OCI-LY3 (cell line): ENCODE data around the gene BRWD1.

Experiments used
- H2AFZ ChIP-seq: fragments of 200-600, 300-600 bp; shearing (Covaris generic); 2 replicates; pipeline ENCODE4 v1.6.0; 2014; ENCODE audit warnings: antibody characterized with exemption, low read depth, low read length
- H3K27ac ChIP-seq: fragments of 200-600, 300-600 bp; sonication (generic); 2 replicates; pipeline ENCODE4 v1.5.1; 2014; ENCODE audit warnings: mild to moderate bottlenecking, low read length, moderate library complexity, mixed read lengths
- H3K27me3 ChIP-seq: fragments of 200-600, 300-600 bp; sonication (generic); 2 replicates; pipeline ENCODE4 v1.6.1; 2014; ENCODE audit warnings: low read depth, low read length, mixed read lengths
- H3K36me3 ChIP-seq: fragments of 200-600, 300-600 bp; sonication (generic); replicated peaks from 2 replicates; pipeline ENCODE3; 2014; ENCODE audit warnings: low read depth, low read length, mixed read lengths
- H3K4me1 ChIP-seq: fragments of 300-600, 200-600 bp; sonication (generic); 2 replicates; pipeline ENCODE4 v1.6.1; 2014; ENCODE audit warnings: low read length, mixed read lengths
- H3K4me2 ChIP-seq: fragments of 200-600, 300-600 bp; sonication (generic); 2 replicates; pipeline ENCODE4 v1.6.1; 2014; ENCODE audit warnings: low read length, mixed read lengths
- H3K4me3 ChIP-seq: fragments of 300-600, 200-600 bp; sonication (generic); 2 replicates; pipeline ENCODE4 v1.5.1; 2014; ENCODE audit warnings: antibody characterized with exemption, mild to moderate bottlenecking, low read length, moderate library complexity
- H3K79me2 ChIP-seq: fragments of 300-600, 200-600 bp; shearing (Covaris generic); 2 replicates; pipeline ENCODE4 v1.6.1; 2014; ENCODE audit warnings: mild to moderate bottlenecking, low read length, mixed read lengths
- H3K9ac ChIP-seq: fragments of 300-600, 200-600 bp; shearing (Covaris generic); 2 replicates; pipeline ENCODE4 v1.6.0; 2014; ENCODE audit warnings: mild to moderate bottlenecking, low read length, moderate library complexity
- H3K9me3 ChIP-seq: fragments of 200-600, 300-600 bp; shearing (Covaris generic); 2 replicates; pipeline ENCODE4 v1.6.1; 2014; ENCODE audit warnings: low read length, mixed read lengths; ENCODE audit not compliant: insufficient read depth
- H4K20me1 ChIP-seq: fragments of 200-600, 300-600 bp; sonication (generic); 2 replicates; pipeline ENCODE4 v1.6.1; 2016; ENCODE audit warnings: low read length, mixed read lengths; ENCODE audit not compliant: insufficient read depth
- EZH2phosphoT487 ChIP-seq: fragments of 200-600 bp; shearing (Covaris generic); IDR thresholded peaks from 2 replicates; pipeline ENCODE4 v1.6.1; 2018; ENCODE audit warnings: antibody characterized with exemption, mixed run types, low read depth
- TF ChIP-seq, protein P1 (sequence below): fragments of 200-600, 300-600 bp; sonication (generic); IDR thresholded peaks from 2 replicates; pipeline ENCODE4 v1.5.1; 2014; ENCODE audit warnings: antibody characterized with exemption, low read length, low read depth

Gene BRWD1

DNA sequence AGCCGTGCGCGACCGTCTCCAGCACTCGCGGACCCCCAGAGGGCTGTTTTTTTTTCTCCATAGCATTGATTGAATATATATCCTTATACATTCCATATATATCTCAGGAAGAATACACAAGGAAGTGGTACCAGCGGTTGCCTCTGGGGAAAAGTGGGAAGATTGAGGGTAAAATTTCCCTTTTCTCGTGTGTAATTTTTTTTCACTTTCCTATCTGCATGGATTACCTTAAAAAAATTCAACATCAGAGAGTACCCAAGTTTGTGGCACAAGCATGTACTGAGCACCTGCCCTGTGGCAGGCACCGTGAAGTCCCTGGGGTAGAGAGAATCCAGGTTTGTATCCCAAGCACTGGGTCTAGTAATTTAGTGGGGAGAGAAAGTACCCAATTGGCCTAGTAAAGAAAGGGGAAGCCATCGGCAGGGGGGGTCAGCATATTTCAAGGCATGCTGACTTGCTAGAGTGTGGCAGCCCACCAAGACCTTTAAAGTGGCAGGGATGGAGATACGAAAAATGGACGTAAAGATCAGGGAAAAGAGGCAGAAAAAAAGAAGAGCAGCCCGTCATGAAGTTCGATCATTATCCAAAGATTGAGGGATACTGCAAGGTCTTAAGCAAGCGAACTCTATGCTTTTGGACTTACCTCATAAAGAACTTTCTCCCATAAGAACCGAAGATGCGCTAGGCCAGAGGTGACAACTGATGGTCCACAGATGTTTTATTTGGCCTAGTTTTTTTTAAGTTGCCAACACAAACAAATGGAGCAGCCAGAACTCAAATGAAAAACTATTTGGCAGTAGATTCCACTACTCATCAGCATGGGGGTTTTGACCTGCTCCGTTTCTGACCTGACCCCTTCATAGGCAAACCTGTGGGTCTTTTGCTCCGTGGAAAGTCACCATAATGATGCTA is 36.9 kb upstream of the BRWD1 start:
- Histone ChIP-seq H2AFZ (0 out of 2 replicates have a peak overlapping the region, but pooled peaks have one; percentile 95), H4K20me1 (peaks cover 20% of the 10 kb centered on the region)
- TF ChIP-seq, protein P1, sequence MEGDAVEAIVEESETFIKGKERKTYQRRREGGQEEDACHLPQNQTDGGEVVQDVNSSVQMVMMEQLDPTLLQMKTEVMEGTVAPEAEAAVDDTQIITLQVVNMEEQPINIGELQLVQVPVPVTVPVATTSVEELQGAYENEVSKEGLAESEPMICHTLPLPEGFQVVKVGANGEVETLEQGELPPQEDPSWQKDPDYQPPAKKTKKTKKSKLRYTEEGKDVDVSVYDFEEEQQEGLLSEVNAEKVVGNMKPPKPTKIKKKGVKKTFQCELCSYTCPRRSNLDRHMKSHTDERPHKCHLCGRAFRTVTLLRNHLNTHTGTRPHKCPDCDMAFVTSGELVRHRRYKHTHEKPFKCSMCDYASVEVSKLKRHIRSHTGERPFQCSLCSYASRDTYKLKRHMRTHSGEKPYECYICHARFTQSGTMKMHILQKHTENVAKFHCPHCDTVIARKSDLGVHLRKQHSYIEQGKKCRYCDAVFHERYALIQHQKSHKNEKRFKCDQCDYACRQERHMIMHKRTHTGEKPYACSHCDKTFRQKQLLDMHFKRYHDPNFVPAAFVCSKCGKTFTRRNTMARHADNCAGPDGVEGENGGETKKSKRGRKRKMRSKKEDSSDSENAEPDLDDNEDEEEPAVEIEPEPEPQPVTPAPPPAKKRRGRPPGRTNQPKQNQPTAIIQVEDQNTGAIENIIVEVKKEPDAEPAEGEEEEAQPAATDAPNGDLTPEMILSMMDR: no peak
- no peak for TF ChIP-seq EZH2phosphoT487

DNA sequence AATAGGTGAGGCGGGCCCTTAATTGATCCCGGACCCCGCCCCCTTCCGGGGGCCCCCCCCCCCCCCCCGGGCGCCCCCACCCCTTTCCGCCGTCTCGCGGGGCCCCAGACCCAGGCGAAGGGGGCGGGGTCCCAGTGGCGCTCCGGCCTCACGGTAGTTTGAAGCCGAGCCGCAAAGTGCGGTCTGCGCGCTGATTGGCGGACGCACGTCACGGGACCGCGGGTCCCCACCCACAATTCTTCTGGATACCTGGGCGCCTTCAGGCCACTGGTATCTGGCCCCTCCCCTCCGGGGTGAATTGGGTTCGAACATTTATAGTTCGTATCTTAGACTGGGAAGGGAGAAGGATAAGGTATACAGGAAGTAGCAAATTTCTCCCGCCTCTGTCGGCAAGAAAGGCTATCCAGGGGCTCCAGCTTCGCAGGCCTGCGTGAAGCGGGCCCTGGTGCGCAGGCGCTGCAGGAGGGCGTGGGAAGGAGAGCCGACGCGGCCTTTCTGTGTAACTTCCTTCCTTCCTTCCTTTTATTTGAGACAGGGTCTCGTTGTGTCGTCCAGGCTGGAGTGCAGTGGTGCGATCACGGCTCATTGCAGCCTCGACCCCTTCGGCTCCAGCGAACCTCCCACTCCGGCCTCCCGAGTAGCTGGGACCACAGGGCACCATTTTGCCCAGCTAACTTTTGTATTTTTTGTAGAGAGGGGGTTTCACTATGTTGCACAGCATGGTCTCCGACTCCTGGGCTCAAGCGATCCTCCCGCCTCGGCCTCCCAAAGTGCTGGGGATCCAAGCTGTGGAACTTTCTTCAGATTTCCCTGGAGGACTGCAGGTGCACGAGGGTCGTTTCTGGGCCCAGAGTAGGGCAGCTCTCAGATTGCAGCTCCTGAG is 36.0 kb upstream of the BRWD1 start:
- H2AFZ ChIP-seq: peak overlapping the region; percentile 95; the same call in 1 of the 2 replicates
- peak overlapping the region; percentile 83 for H3K27ac ChIP-seq
- H3K9me3 ChIP-seq: no peaks in the 10 kb centered on the region
- H3K4me1 ChIP-seq: peaks cover 21% of the 10 kb centered on the region
- no peak for TF ChIP-seq EZH2phosphoT487
- TF ChIP-seq, protein P1: no peak
- peaks cover 42% of the 10 kb centered on the region for H3K79me2 ChIP-seq
- H3K4me2 ChIP-seq: peak overlapping the region; percentile 93
- H3K4me3 ChIP-seq: peak overlapping the region; percentile 92
- H3K9ac ChIP-seq: peak overlapping the region; percentile 83
- H3K27me3 ChIP-seq: no peaks in the 10 kb centered on the region
- H3K36me3 ChIP-seq: peaks cover 32% of the 10 kb centered on the region
- H4K20me1 ChIP-seq: peaks cover 22% of the 10 kb centered on the region

More for the DNA sequence above, 36.9 kb upstream of the BRWD1 start:
- Histone ChIP-seq H3K4me2 (peak overlapping the region; percentile 93), H3K79me2 (peaks cover 37% of the 10 kb centered on the region), H3K9me3 (no peaks in the 10 kb centered on the region), H3K36me3 (peaks cover 24% of the 10 kb centered on the region), H3K4me3 (peak overlapping the region; percentile 92), H3K27ac (peak overlapping the region; percentile 83), H3K27me3 (no peaks in the 10 kb centered on the region), H3K9ac (peak overlapping the region; percentile 83), H3K4me1 (peaks cover 21% of the 10 kb centered on the region)

DNA sequence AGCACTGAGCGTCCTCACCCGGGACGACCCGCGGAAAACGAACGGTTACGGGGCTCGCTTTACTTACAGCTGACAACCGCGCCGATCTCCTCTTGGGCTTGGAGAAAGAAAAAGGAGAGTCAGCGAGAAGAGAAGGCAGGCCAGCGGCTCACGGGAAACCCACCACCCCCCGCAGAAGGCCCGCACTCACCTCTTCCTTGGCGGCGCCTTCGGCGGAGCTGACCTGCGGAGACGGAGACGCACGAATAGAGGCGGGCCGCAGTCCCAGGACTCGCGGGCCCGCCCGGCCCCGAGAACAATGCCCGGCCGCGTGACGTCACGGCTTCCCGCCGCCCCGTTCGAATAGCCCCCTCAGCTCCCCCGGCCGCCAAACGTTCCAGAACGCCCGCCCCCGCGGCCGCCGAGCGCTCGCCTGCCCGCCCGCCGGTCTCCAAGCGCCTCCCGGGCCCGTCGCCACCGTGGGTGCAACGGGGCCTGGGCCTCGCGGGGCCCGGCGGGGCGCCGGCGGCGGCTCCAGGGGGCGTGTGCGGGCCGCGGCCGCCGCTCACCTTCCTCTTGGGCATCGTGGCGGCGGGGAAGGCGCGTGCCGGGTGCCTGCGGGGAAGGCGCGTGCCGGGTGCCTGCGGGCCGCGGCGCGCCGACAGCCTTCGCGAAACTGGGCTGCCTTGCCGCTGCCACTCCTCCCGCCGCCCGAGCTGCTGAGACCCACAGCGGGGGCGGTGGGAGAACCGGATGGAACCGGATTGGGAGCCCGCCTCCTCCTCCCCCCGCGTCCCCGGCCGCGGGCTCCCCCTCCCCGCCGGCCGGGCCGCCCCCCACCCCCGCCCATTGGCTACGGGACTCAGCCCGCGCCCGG is 35.2 kb upstream of the BRWD1 start, which contains the start of gene HMGN1:
HMGN1 (minus strand) TSS at position 734 of the 856 bp plus-strand sequence; CDS start at position 563, 171 bp downstream.
- Histone ChIP-seq H3K36me3 (peaks cover 35% of the 10 kb centered on the region), H3K4me1 (peaks cover 21% of the 10 kb centered on the region), H4K20me1 (peaks cover 22% of the 10 kb centered on the region), H2AFZ (peak within 1 kb of the TSS; percentile 95; the same call in 1 of the 2 replicates), H3K9me3 (no peaks in the 10 kb centered on the region), H3K27ac (peak within 1 kb of the TSS; percentile 83), H3K27me3 (no peaks in the 10 kb centered on the region), H3K9ac (peak within 1 kb of the TSS; percentile 83), H3K79me2 (peaks cover 42% of the 10 kb centered on the region), H3K4me2 (peak within 1 kb of the TSS; percentile 93), H3K4me3 (peak within 1 kb of the TSS; percentile 92)
- TF ChIP-seq, protein P1: no peak
